Neuronal stem cell (in vitro differentiated cells): ENCODE data around the gene RNF38.

Source experiments
- DNase-seq: peaks from one replicate; pipeline ENCODE4 v3.0.0-alpha.2; 2013; ENCODE audit warnings: low spot score
- H2AFZ ChIP-seq: one replicate; pipeline ENCODE4 v1.6.1; 2013; ENCODE audit warnings: mild to moderate bottlenecking, low read length, inconsistent platforms
- H2AK5ac ChIP-seq: 2 replicates; pipeline ENCODE4 v1.6.1; 2013; ENCODE audit warnings: low read depth, mild to moderate bottlenecking, inconsistent platforms, low read length, moderate library complexity, mixed read lengths
- H2BK120ac ChIP-seq: 2 replicates; pipeline ENCODE4 v1.6.1; 2013; ENCODE audit warnings: low read depth, mild to moderate bottlenecking, inconsistent platforms, low read length, moderate library complexity, mixed read lengths
- H2BK12ac ChIP-seq: one replicate; pipeline ENCODE4 v1.6.1; 2013; ENCODE audit warnings: low read length, inconsistent platforms
- H2BK15ac ChIP-seq: 2 replicates; pipeline ENCODE4 v1.6.1; 2013; ENCODE audit warnings: mild to moderate bottlenecking, low read length, inconsistent platforms, mixed read lengths
- H2BK5ac ChIP-seq: one replicate; pipeline ENCODE4 v1.6.1; 2013; ENCODE audit warnings: inconsistent platforms, mild to moderate bottlenecking, low read length, moderate library complexity
- H3K14ac ChIP-seq: one replicate; pipeline ENCODE4 v1.6.1; 2013; ENCODE audit warnings: low read length, inconsistent platforms
- H3K18ac ChIP-seq: 2 replicates; pipeline ENCODE4 v1.6.1; 2013; ENCODE audit warnings: low read length, inconsistent platforms
- H3K23ac ChIP-seq: 2 replicates; pipeline ENCODE4 v1.6.1; 2013; ENCODE audit warnings: low read depth, mild to moderate bottlenecking, mixed read lengths, low read length, inconsistent platforms; ENCODE audit not compliant: poor library complexity
- H3K27ac ChIP-seq: replicated peaks from 3 replicates; pipeline ENCODE4 v1.5.1; 2013; ENCODE audit warnings: low read length, inconsistent platforms
- H3K27me3 ChIP-seq, 3 experiments: 2 replicates each; pipeline ENCODE4 v1.6.1; 2013; ENCODE audit warnings: low read length in 3 of 3, mild to moderate bottlenecking in 2 of 3, inconsistent platforms in 1 of 3, low read depth in 1 of 3, mixed read lengths in 1 of 3, moderate library complexity in 1 of 3; ENCODE audit not compliant: control insufficient read depth in 3 of 3, insufficient read depth in 3 of 3
- H3K36me3 ChIP-seq, 2 donors: replicated peaks in 1 of 2; 2 replicates each; pipeline ENCODE4 v1.6.1; 2013; ENCODE audit warnings: low read length in 2 of 2; ENCODE audit not compliant: control insufficient read depth in 2 of 2, insufficient read depth in 2 of 2
- H3K4ac ChIP-seq: 2 replicates; pipeline ENCODE4 v1.6.1; 2013; ENCODE audit warnings: inconsistent platforms, mild to moderate bottlenecking, low read length, moderate library complexity
- H3K4me1 ChIP-seq, 2 donors: 1 replicate in 1 of 2; 2 replicates in 1 of 2; pipeline ENCODE4 v1.6.1; 2013; ENCODE audit warnings: low read length in 2 of 2, low read depth in 1 of 2; ENCODE audit not compliant: control insufficient read depth in 2 of 2, insufficient read depth in 1 of 2
- H3K4me2 ChIP-seq: one replicate; pipeline ENCODE4 v1.6.1; 2013; ENCODE audit warnings: mild to moderate bottlenecking, low read length, inconsistent platforms; ENCODE audit not compliant: insufficient read depth, poor library complexity, severe bottlenecking
- H3K4me3 ChIP-seq, 2 donors: 2 replicates each; pipeline ENCODE4 v1.5.1; 2013; ENCODE audit warnings: low read length in 2 of 2, mild to moderate bottlenecking in 2 of 2, inconsistent platforms in 1 of 2, moderate library complexity in 1 of 2
- H3K79me1 ChIP-seq: one replicate; pipeline ENCODE4 v1.6.1; 2013; ENCODE audit warnings: low read depth, mild to moderate bottlenecking, inconsistent platforms, low read length, moderate library complexity
- H3K9ac ChIP-seq: one replicate; pipeline ENCODE4 v1.6.1; 2013; ENCODE audit warnings: mild to moderate bottlenecking, low read depth, low read length, inconsistent platforms; ENCODE audit not compliant: poor library complexity
- H3K9me3 ChIP-seq, 2 donors: replicated peaks in 1 of 2; 2 replicates each; pipeline versions ENCODE3 to v1.6.1; 2013; ENCODE audit warnings: low read length in 2 of 2, mild to moderate bottlenecking in 2 of 2, inconsistent platforms in 1 of 2, low read depth in 1 of 2, mixed read lengths in 1 of 2, moderate library complexity in 1 of 2; ENCODE audit not compliant: control insufficient read depth in 2 of 2, insufficient read depth in 1 of 2
- H4K8ac ChIP-seq: one replicate; pipeline ENCODE4 v1.6.1; 2013; ENCODE audit warnings: low read depth, mild to moderate bottlenecking, inconsistent platforms, low read length, moderate library complexity
- H4K91ac ChIP-seq: one replicate; pipeline ENCODE4 v1.6.1; 2013; ENCODE audit warnings: low read length, low read depth, mild to moderate bottlenecking, inconsistent platforms; ENCODE audit not compliant: poor library complexity
- WGBS, 2 donors: extraction: QIAGEN DNeasy Blood & Tissue Kit; methylation state at CpG; one replicate each; pipeline ENCODE4 v1.1.7; 2013; ENCODE audit warnings: missing lambda C conversion rate in 2 of 2, mixed read lengths in 1 of 2; ENCODE audit not compliant: insufficient read length in 2 of 2, insufficient replicate concordance in 1 of 2; ENCODE audit errors: extremely low coverage in 2 of 2; 5-methylcytosine and 5-hydroxymethylcytosine counted together

Gene RNF38

GRCh38 chr9:36424289-36425055 is 24.4 kb upstream of the RNF38 start:
- Histone ChIP-seq H2AK5ac (no peak overlapping the region), H2BK120ac (no peak overlapping the region), H3K27me3 (no peaks in the 10 kb centered on the region), H3K9me3 (peaks cover 2 to 8% of the 10 kb centered on the region in 2 donors), H3K14ac (peak overlapping the region; percentile 86), H3K4me1 (peaks cover 0 to 4% of the 10 kb centered on the region in 2 donors), H2AFZ (no peak overlapping the region), H4K91ac (peak overlapping the region; percentile 92), H2BK15ac (no peak overlapping the region), H3K36me3 (peaks cover 0 to 38% of the 10 kb centered on the region in 2 donors), H2BK5ac (no peak overlapping the region), H3K23ac (no peak overlapping the region), H3K4ac (no peak overlapping the region), H3K4me2 (no peak overlapping the region), H3K27ac (peak overlapping the region; percentile 6), H3K4me3 (no peak overlapping the region), H3K79me1 (peaks cover 3% of the 10 kb centered on the region), H3K9ac (peak overlapping the region; percentile 39), H2BK12ac (peak overlapping the region; percentile 60), H4K8ac (no peak overlapping the region), H3K18ac (peak overlapping the region; percentile 76)
- WGBS, 2 donors: no CpG with 5 or more reads among the region's 8 CpGs
- DNase-seq: no peak

GRCh38 chr9:36423206-36423605 is 23.1 kb upstream of the RNF38 start:
- Histone ChIP-seq H3K79me1 (peaks cover 3% of the 10 kb centered on the region), H2AFZ (no peak overlapping the region), H3K27ac (peak overlapping the region; percentile 68), H2BK5ac (no peak overlapping the region), H3K23ac (no peak overlapping the region), H3K4ac (no peak overlapping the region), H3K14ac (no peak overlapping the region), H3K9me3 (peaks cover 2 to 8% of the 10 kb centered on the region in 2 donors), H3K9ac (no peak overlapping the region), H4K8ac (no peak overlapping the region), H3K27me3 (no peaks in the 10 kb centered on the region), H3K4me2 (no peak overlapping the region), H2BK12ac (no peak overlapping the region), H3K36me3 (peaks cover 0 to 36% of the 10 kb centered on the region in 2 donors), H2BK120ac (no peak overlapping the region), H2BK15ac (no peak overlapping the region), H3K4me3 (no peak overlapping the region), H3K4me1 (peaks cover 0 to 4% of the 10 kb centered on the region in 2 donors), H2AK5ac (no peak overlapping the region), H3K18ac (no peak overlapping the region), H4K91ac (no peak overlapping the region)
- no peak for DNase-seq
- no CpG with 5 or more reads among the region's 3 CpGs for WGBS, 2 donors

- no peak overlapping the region for H2BK15ac ChIP-seq
- H2BK12ac ChIP-seq: no peak overlapping the region
- no peak overlapping the region for H3K14ac ChIP-seq
- H3K4me1 ChIP-seq: peaks cover 0 to 8% of the 10 kb centered on the region in 2 donors
- no peak overlapping the region for H3K9ac ChIP-seq
- H4K91ac ChIP-seq: no peak overlapping the region
- no peaks in the 10 kb centered on the region for H3K79me1 ChIP-seq
- H3K36me3 ChIP-seq: peaks cover 2 to 39% of the 10 kb centered on the region in 2 donors
- no peak for DNase-seq
- no peak overlapping the region for H3K4me2 ChIP-seq
- no CpG with 5 or more reads among the region's 9 CpGs for WGBS, 2 donors
- H3K27ac ChIP-seq: no peak overlapping the region
- no peak overlapping the region for H3K23ac ChIP-seq
- no peaks in the 10 kb centered on the region for H3K27me3 ChIP-seq
- no peak overlapping the region for H3K18ac ChIP-seq
- no peak overlapping the region for H2AK5ac ChIP-seq
- H3K4ac ChIP-seq: no peak overlapping the region
- H2AFZ ChIP-seq: no peak overlapping the region
- no peaks in the 10 kb centered on the region for H3K9me3 ChIP-seq
- no peak overlapping the region for H2BK120ac ChIP-seq
- H3K4me3 ChIP-seq: no peak overlapping the region
- no peak overlapping the region for H4K8ac ChIP-seq
- H2BK5ac ChIP-seq: no peak overlapping the region
Observed at GRCh38 chr9:36416890-36417289, 16.8 kb upstream of the RNF38 start.

- Histone ChIP-seq H3K9me3 (no peaks in the 10 kb centered on the region), H4K91ac (no peak overlapping the region), H3K27me3 (no peaks in the 10 kb centered on the region), H3K27ac (peak overlapping the region; percentile 22), H2BK15ac (no peak overlapping the region), H2AK5ac (no peak overlapping the region), H4K8ac (peak overlapping the region; percentile 17), H3K4ac (no peak overlapping the region), H2AFZ (no peak overlapping the region), H2BK120ac (no peak overlapping the region), H3K79me1 (no peaks in the 10 kb centered on the region), H3K4me3 (no peak overlapping the region), H3K36me3 (peaks cover 2 to 32% of the 10 kb centered on the region in 2 donors), H3K14ac (no peak overlapping the region), H2BK5ac (no peak overlapping the region), H3K4me2 (peak overlapping the region; percentile 26), H3K9ac (no peak overlapping the region), H2BK12ac (no peak overlapping the region), H3K4me1 (peaks cover 0 to 8% of the 10 kb centered on the region in 2 donors), H3K18ac (peak overlapping the region; percentile 11), H3K23ac (no peak overlapping the region)
- no CpG with 5 or more reads among the region's 11 CpGs for WGBS, 2 donors
- DNase-seq: no peak
Observed at GRCh38 chr9:36415822-36416525, 15.9 kb upstream of the RNF38 start.
